Ramos (cell line): ENCODE results near the gene KIAA1614.

Source experiments
- in situ Hi-C: fragments of 300-500 bp; cut with MboI; formaldehyde crosslinking; loops from one replicate; pipeline ENCODE4 v1.14.3; 2022; ENCODE audit warnings: low sequenced_read_pairs; ENCODE audit not compliant: unreplicated experiment

The KIAA1614 gene

DNA sequence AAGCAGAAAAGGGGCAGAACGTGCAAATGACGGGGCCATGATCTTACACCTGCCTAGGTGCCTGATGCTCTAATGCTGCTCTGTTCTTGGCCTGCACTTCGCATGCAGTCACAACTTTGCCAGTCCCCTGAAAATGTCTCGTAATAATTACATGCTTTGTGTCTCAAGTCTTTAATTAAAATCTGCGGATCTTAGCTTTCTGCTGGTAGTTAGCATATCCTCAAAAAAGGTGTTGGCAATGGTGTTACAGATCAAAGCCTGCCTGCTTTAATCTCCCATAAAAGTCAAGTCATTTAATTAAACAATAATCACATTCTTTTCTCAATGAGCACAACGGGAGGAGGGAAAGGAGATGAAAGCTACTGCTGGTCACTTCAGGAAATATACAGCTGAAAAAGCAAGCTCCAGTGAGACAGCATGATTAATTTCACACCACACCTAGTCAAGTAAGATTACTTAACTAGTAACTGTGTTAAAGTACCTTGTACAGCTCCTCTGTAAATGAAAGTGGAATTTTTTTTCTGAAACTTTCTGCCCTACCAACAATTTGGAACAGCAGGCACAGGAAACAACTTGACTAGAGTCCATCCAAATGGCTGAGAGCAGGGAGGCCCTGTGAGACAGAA is 64.1 kb downstream of the KIAA1614 start:
- in situ Hi-C loops, result no loop called here

DNA sequence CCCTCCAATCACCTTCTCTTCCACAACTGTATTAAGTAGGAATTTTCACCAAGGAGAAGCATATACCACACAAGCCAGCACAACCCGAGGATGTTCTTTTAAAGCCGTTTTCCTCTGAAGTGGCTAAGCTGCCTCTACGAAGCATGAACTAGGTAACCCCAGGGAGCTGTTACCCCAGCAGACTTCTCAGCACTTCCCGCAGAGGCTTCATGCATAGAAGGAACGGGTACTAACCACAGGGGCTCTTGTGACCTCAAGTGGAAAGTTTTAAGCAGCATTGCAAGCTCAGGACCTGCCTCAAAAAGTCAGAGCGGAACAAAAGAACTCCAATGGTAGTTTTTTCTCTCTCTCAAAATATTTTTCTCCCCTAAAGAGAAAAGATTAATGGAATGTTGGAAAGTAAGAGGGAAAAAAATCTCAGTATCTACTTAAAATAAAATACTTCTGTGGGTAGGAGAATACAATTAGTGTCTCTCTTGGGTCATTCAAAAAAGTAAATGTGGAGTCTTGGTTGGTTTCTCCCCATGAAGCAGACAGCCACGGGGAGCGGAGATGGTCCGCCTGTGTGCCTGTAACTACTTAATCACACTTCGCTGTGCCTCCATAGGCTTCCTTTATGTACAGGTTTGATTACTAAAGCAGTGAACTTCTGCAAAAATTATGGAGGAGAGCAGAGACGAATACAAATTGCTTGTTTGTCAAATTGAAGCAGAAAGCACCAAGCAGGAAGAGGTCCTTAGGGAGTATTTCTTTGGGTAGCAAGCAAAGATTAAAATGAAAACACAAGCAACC is 69.1 kb downstream of the KIAA1614 start:
- in situ Hi-C loops, result no loop called here

DNA sequence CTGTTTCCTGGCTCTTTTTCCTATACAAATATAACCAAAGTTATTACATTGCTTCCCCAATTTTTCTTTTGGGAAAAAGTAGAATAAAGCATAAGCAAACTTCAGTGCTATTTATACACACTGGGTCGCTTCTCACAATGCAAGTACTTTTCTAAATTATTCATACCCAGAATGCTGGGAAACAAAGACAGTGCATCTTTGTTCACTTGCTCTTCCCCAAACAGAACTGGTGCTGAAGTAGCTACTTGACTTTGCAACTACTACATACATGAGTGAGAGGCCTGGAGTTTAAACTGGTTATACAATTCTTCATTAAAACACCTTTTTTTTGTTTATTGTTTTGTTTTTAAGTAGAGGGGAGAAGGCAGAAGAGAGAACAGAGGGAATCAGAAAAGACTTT is 69.7 kb downstream of the KIAA1614 start:
- in situ Hi-C loops, result no loop called here

DNA sequence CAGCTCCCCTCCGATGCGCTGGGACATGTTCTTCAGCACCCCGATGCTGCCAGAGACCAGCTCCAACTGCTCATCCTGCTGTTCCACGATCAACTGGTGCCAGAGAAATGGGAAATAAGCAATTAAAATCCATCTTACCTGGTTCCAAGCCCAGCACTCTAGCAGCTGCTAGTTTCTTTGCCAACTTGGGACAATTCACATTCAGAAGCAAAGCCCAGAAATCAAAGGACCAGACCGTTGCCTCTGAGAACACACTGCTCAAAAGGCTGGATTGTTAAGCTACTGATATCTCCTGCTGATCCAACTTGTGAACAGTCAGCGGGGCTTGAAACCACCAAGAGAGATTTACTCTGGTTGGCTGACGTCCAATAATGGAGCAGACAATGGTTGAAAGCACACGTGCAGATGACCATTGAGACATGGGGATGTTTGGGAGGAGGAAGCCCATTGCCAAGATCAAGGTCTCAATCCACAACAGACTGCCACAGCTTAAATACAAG is 75.6 kb downstream of the KIAA1614 start:
- in situ Hi-C loops, result no loop called here

DNA sequence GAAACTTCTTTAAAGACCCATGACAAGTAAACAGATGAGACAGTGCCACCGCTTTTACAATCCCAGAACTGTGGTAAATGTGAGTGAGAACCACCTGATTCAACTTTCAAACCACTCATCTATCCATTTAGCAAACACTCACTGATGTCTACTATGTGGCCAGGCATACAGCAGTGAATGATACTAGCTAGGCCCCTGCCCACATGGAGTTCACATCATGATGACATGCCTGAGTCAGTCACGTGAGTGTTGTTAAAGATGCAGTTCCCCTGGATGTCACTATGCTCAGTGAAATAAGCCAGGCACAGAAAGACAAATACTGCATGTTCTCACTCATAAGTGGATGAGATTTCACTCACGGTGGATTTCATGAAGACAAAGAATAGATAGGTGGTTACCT is 81.6 kb downstream of the KIAA1614 start:
- in situ Hi-C loops, result no loop called here

DNA sequence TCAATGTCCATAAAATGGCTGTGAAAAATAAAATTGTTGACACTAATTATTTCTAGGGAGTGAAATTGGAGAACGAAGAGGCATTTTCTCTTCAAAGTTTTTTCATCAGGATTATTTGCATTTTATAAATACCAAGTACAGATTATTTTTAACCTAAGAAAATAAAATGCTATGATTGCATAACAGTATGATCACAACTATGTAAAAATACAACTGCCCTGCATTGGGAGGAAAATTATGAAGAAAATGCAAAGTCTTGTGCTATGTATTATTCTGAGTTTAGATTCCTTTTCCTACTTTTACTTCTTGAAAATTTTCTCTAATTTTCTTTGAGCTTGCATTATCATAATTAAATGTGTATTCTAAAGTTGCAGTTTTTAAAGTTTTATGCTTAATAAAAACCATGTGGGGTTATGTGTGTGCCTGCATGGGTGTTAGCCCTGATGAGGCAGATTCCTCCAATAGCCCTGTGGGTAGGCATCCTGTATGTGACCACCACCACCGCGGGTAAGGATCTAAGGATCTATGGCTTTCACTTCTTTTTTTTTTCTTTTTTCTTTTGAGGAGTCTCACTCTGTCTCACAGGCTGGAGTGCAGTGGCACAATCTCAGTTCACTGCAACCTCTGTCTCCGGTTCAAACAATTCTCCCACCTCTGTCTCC is 85.3 kb downstream of the KIAA1614 start:
- in situ Hi-C loops, result no loop called here
